Epithelial cell of proximal tubule (primary cell): ENCODE measurements around the gene NR3C1. TPM values are rescaled to one million over a fixed set of nuclear protein-coding genes. Genes with fewer than 3 reads are reported as not detected.

Source experiments
- DNase-seq: peaks from one replicate; pipeline ENCODE4 v3.0.0-alpha.2; 2011; ENCODE audit warnings: low read depth
- H3K4me3 ChIP-seq: 2 replicates; pipeline ENCODE4 v1.5.1; 2011; ENCODE audit warnings: low read depth, mild to moderate bottlenecking, low read length
- CTCF ChIP-seq: conservative IDR thresholded peaks from 2 replicates; pipeline ENCODE4 v1.5.1; 2012; ENCODE audit warnings: low read depth, mild to moderate bottlenecking, low read length
- total RNA-seq: library from RNA; depleted of rRNA; stranded (reverse); fragments of >200 nt; gene quantifications from 2 replicates; pipeline ENCODE4 v1.2.3, GENCODE V29; 2015

The NR3C1 gene
- total RNA-seq, 1 donor from 2014 or later = 14.6 TPM

DNA sequence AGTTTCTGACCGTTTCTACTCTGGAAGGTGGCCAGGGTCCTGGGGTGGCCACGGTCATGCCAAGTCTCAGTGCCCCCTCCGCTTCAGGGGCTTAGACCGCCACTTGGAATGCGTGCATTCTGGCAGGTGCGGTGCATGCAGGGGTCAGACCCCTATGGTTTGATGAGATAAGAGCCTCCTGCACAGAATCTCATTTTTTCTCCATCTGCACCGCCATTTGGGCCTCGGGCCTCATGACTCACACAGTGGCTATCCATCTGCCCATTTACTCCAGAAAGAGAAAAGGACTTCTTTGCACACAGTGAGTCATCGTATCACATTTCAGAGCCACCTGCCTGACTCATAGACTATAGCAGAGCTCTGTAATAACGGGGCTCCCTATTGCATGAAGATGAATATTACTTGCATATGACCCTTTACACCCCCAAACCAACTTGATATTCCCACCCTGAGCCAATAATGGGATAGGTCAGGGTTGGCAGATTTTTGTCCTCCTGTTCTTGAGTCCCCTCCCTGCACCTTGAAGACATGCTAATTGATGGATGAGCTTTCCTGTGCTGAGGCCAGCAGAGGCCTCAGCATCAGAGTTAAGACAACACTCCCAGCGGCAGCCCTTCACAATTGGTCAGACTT, 157.4 kb downstream of the NR3C1 start:
- no peak overlapping the region for H3K4me3 ChIP-seq
- TF ChIP-seq CTCF = no peak
- DNase-seq = peak; percentile 76

DNA sequence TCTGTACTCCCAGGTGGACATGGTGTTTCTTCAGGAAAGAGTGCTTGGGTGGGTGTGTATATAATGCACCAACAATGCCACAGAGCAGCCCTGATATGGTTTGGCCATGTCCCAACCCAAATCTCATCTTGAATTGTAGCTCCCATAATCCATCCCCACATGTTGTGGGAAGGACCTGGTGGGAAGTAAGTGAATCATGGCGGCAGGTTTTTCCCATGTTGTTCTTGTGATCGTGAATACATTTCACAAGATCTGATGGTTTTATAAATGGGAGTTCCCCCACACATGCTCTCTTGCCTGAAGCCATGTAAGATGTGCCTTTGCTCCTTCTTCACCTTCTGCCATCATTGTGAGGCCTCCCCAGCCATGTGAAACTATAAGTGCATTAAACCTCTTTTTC, 158.5 kb downstream of the NR3C1 start:
- no peak for TF ChIP-seq CTCF
- no peak overlapping the region for H3K4me3 ChIP-seq
- no peak for DNase-seq

DNA sequence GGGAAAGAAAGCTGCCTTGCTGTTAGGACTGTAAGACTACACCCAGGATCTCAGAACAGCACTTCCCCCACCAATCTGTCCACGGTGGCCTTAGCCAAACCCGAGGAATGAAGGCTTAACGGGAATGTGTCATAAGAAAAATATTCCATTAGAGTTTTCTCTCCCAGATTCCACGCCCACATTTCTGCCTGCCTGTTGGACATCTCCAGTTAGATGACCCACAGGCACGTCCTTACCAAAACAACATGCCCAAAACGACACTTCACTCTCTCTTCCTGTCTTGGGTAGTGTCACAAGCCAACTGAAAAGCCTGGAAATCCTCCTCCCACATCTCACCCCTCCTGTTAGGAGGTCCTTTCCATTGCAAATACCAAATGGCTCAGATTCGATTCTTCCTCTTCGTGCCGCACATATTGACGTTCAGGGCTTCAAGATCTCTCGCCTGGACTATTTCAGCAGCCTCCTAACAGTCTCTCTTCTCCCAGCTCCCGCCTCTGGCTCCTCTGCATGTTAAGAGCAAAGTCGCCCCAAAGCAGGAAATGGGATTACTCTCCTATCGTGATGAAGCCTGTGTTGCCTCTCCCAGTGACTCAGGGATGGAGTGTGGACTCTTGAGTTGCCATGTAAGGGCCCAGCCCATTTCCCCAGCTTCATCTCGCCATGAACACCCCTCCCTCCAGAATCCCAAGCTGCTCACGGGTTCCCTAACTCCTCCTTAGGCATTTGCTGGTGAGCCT, 159.3 kb downstream of the NR3C1 start:
- DNase-seq = peak; percentile 88
- no peak for TF ChIP-seq CTCF
- no peak overlapping the region for H3K4me3 ChIP-seq

GRCh38 chr5:143243103-143243502, 160.4 kb downstream of the NR3C1 start:
- DNase-seq = no peak
- no peak for TF ChIP-seq CTCF
- H3K4me3 ChIP-seq = no peak overlapping the region

- no peak for TF ChIP-seq CTCF
- DNase-seq = no peak
- no peak overlapping the region for H3K4me3 ChIP-seq
Observed at GRCh38 chr5:143241892-143242291, 161.6 kb downstream of the NR3C1 start.

DNA sequence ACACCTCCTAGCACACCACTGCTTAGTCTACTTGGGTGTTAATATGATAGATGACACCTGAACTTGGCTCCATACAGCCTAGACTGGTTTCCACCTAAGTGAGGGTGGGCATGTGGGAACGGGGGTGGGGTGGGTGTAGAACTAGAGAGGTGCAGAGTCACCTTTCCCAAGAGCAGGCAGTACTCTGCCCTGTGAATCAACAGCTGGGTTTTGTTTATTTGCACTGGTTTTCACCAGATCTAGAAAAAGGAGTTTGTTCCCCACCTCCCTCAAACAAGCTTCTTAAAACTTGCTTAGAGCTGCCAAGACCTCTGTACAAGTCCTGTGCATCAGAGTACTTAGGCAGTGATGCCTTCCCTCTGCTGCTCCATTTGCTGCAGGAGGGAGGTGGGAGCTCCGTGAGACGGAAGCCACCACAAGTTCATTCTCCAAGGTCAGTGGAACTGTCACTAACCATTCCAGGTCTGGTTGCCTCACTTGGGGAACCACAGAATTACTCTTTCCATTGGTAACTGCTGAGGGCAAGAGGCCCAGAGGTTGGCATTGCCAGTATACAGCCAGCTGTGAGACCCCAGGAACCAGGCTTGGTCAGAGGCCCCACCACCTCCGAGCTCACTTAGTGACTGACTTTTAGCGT, 163.5 kb downstream of the NR3C1 start:
- TF ChIP-seq CTCF = no peak
- H3K4me3 ChIP-seq = no peak overlapping the region
- no peak for DNase-seq
